IMR-90 (cell line): ENCODE data around the gene CCDC88C. TPM values are rescaled to one million over a fixed set of nuclear protein-coding genes. Genes with fewer than 3 reads are reported as not detected.

Experiments
- ATAC-seq: fragments of 200-7000 bp; cut with Tn5 transposase; 2 replicates; pipeline ENCODE4 v1.9.1; 2020; ENCODE audit warnings: low read depth, mild to moderate bottlenecking, moderate library complexity
- BruUV-seq: library from RNA; stranded (reverse); fragments of 400-500 nt; replicated peaks from 2 replicates; lab custom pipeline; 2021; lab: Mats Ljungman, UMichigan
- CTCF ChIA-PET: fragments of 300-600 bp; formaldehyde crosslinking; extraction: SDS; loops from one replicate; lab custom pipeline; 2021; ENCODE audit warnings: antibody characterized with exemption; lab: Yijun Ruan, JAX
- POLR2A ChIA-PET: fragments of 300-600 bp; sonication (Branson Sonifier 250); formaldehyde crosslinking; loops from one replicate; lab custom pipeline; 2022; ENCODE audit warnings: antibody characterized with exemption; ENCODE audit not compliant: unreplicated experiment; lab: Charles Lee
- DNase-seq: peaks from one replicate; pipeline ENCODE4 v3.0.0; 2013
- H2AFZ ChIP-seq: replicated peaks from 2 replicates; pipeline ENCODE3; 2013; ENCODE audit warnings: low read length, mild to moderate bottlenecking; ENCODE audit not compliant: poor library complexity
- H2AK5ac ChIP-seq: 2 replicates; pipeline ENCODE4 v1.6.1; 2013; ENCODE audit warnings: low read depth, low read length, inconsistent platforms
- H2AK9ac ChIP-seq: replicated peaks from 2 replicates; pipeline ENCODE3; 2013; ENCODE audit warnings: mild to moderate bottlenecking, low read depth, low read length, moderate library complexity; ENCODE audit not compliant: poor library complexity
- H2BK120ac ChIP-seq: 2 replicates; pipeline ENCODE4 v1.6.1; 2013; ENCODE audit warnings: low read depth, low read length, inconsistent platforms
- H2BK15ac ChIP-seq: 3 replicates; pipeline ENCODE4 v1.6.1; 2013; ENCODE audit warnings: low read depth, low read length, inconsistent platforms
- H2BK20ac ChIP-seq: 2 replicates; pipeline ENCODE4 v1.6.1; 2013; ENCODE audit warnings: low read depth, mild to moderate bottlenecking, inconsistent platforms, low read length, moderate library complexity
- H2BK5ac ChIP-seq: 2 replicates; pipeline ENCODE4 v1.6.1; 2013; ENCODE audit warnings: mild to moderate bottlenecking, low read depth, low read length, inconsistent platforms; ENCODE audit not compliant: poor library complexity, severe bottlenecking
- H3K14ac ChIP-seq: replicated peaks from 2 replicates; pipeline ENCODE4 v1.6.1; 2013; ENCODE audit warnings: low read depth, low read length, inconsistent platforms
- H3K18ac ChIP-seq: 2 replicates; pipeline ENCODE4 v1.6.1; 2013; ENCODE audit warnings: low read depth, low read length, control low read depth
- H3K23ac ChIP-seq: 2 replicates; pipeline ENCODE4 v1.6.1; 2013; ENCODE audit warnings: low read depth, low read length, inconsistent platforms
- H3K27ac ChIP-seq: 2 replicates; pipeline ENCODE4 v1.5.1; 2013; ENCODE audit warnings: mild to moderate bottlenecking, control low read depth, low read length; ENCODE audit not compliant: insufficient read depth
- H3K27me3 ChIP-seq: 2 replicates; pipeline ENCODE4 v1.6.1; 2013; ENCODE audit warnings: low read length; ENCODE audit not compliant: control insufficient read depth, insufficient read depth
- H3K36me3 ChIP-seq: 2 replicates; pipeline ENCODE4 v1.6.1; 2013; ENCODE audit warnings: low read length, mixed read lengths; ENCODE audit not compliant: control insufficient read depth, insufficient read depth
- H3K4ac ChIP-seq: 2 replicates; pipeline ENCODE4 v1.6.1; 2013; ENCODE audit warnings: low read depth, low read length, inconsistent platforms
- H3K4me1 ChIP-seq: 2 replicates; pipeline ENCODE4 v1.6.1; 2013; ENCODE audit warnings: low read length, mixed read lengths; ENCODE audit not compliant: control insufficient read depth, insufficient read depth
- H3K4me2 ChIP-seq: 2 replicates; pipeline ENCODE4 v1.6.1; 2013; ENCODE audit warnings: low read depth, mild to moderate bottlenecking, control low read depth, low read length, moderate library complexity
- H3K4me3 ChIP-seq: 2 replicates; pipeline ENCODE4 v1.5.1; 2013; ENCODE audit warnings: low read depth, mild to moderate bottlenecking, control low read depth, low read length, moderate library complexity; ENCODE audit not compliant: insufficient read depth
- H3K56ac ChIP-seq: 2 replicates; pipeline ENCODE4 v1.6.1; 2013; ENCODE audit warnings: low read length, inconsistent platforms; ENCODE audit not compliant: insufficient read depth; ENCODE audit errors: extremely low read depth
- H3K79me1 ChIP-seq, 2 experiments: 2 replicates each; pipeline ENCODE4 v1.6.1; 2013; ENCODE audit warnings: low read length in 2 of 2, inconsistent platforms in 1 of 2, low read depth in 1 of 2
- H3K9ac ChIP-seq: 2 replicates; pipeline ENCODE4 v1.6.1; 2013; ENCODE audit warnings: low read depth, low read length, control low read depth
- H3K9me1 ChIP-seq: 2 replicates; pipeline ENCODE4 v1.6.1; 2013; ENCODE audit warnings: low read length, inconsistent platforms; ENCODE audit not compliant: insufficient read depth
- H3K9me3 ChIP-seq: 2 replicates; pipeline ENCODE4 v1.6.1; 2013; ENCODE audit warnings: low read length; ENCODE audit not compliant: control insufficient read depth, insufficient read depth
- H4K20me1 ChIP-seq: 2 replicates; pipeline ENCODE4 v1.6.1; 2013; ENCODE audit warnings: low read length, inconsistent platforms; ENCODE audit not compliant: insufficient read depth
- H4K5ac ChIP-seq: 2 replicates; pipeline ENCODE4 v1.6.1; 2013; ENCODE audit warnings: mild to moderate bottlenecking, low read depth, low read length, control low read depth
- H4K8ac ChIP-seq, 2 experiments: 2 replicates each; pipeline ENCODE4 v1.6.1; 2013; ENCODE audit warnings: low read depth in 2 of 2, low read length in 2 of 2, control low read depth in 1 of 2, inconsistent platforms in 1 of 2
- H4K91ac ChIP-seq: 2 replicates; pipeline ENCODE4 v1.6.1; 2013; ENCODE audit warnings: low read depth, low read length, inconsistent platforms; ENCODE audit not compliant: insufficient read depth
- BHLHE40 ChIP-seq: fragments of 150-350 bp; IDR thresholded peaks from 2 replicates; pipeline ENCODE4 v1.6.1; 2016; ENCODE audit warnings: mild to moderate bottlenecking, low read depth, low read length
- CEBPB ChIP-seq: IDR thresholded peaks from 2 replicates; pipeline ENCODE4 v1.6.1; 2012; ENCODE audit warnings: low read depth, low read length, improper control_type of control experiment
- CHD1 ChIP-seq: IDR thresholded peaks from 2 replicates; pipeline ENCODE4 v1.6.1; 2012; ENCODE audit warnings: low read depth, low read length, improper control_type of control experiment
- FOS ChIP-seq: fragments of 150-350 bp; IDR thresholded peaks from 2 replicates; pipeline ENCODE4 v1.6.1; 2016; ENCODE audit warnings: low read depth, low read length
- MAFK ChIP-seq: IDR thresholded peaks from 2 replicates; pipeline ENCODE4 v1.6.1; 2012; ENCODE audit warnings: low read depth, low read length, improper control_type of control experiment
- MAZ ChIP-seq: IDR thresholded peaks from 2 replicates; pipeline ENCODE4 v1.6.1; 2012; ENCODE audit warnings: low read depth, mild to moderate bottlenecking, low read length, improper control_type of control experiment, moderate library complexity, borderline replicate concordance
- MXI1 ChIP-seq: IDR thresholded peaks from 2 replicates; pipeline ENCODE4 v1.6.1; 2012; ENCODE audit warnings: low read depth, mild to moderate bottlenecking, low read length, moderate library complexity, borderline replicate concordance
- POLR2A ChIP-seq: IDR thresholded peaks from 2 replicates; pipeline ENCODE4 v1.6.1; 2012; ENCODE audit warnings: mild to moderate bottlenecking, low read depth, low read length
- RCOR1 ChIP-seq: IDR thresholded peaks from 2 replicates; pipeline ENCODE4 v1.6.1; 2012; ENCODE audit warnings: mild to moderate bottlenecking, low read length, improper control_type of control experiment; ENCODE audit not compliant: insufficient replicate concordance
- RFX5 ChIP-seq: IDR thresholded peaks from 2 replicates; pipeline ENCODE4 v1.8.0; 2012; ENCODE audit warnings: low read depth, mild to moderate bottlenecking, low read length, moderate library complexity
- SMC3 ChIP-seq: fragments of 150-350 bp; IDR thresholded peaks from 2 replicates; pipeline ENCODE4 v1.6.1; 2016; ENCODE audit warnings: low read depth, mild to moderate bottlenecking, antibody characterized with exemption, low read length, moderate library complexity
- WGBS, 2 experiments: methylation state at CpG; one replicate each; pipeline versions ENCODE4 v1.1.5 to v1.1.7; 2013; ENCODE audit warnings: missing lambda C conversion rate in 2 of 2; ENCODE audit not compliant: insufficient read length in 1 of 2; ENCODE audit errors: extremely low coverage in 2 of 2; 5-methylcytosine and 5-hydroxymethylcytosine counted together
- dilution Hi-C: fragments of 300-500 bp; cut with HindIII; formaldehyde crosslinking; loops from one replicate; pipeline ENCODE4 v1.14.3; 2018; ENCODE audit warnings: low sequenced_read_pairs; ENCODE audit not compliant: unreplicated experiment
- in situ Hi-C: fragments of 300-500 bp; cut with MboI; formaldehyde crosslinking; loops from 3 replicates; pipeline ENCODE4 v1.14.3; 2019; ENCODE audit warnings: low sequenced_read_pairs, inconsistent platforms, mixed read lengths
- intact Hi-C: fragments of 100-400 bp; cut with micrococcal nuclease; formaldehyde crosslinking; loops from 2 replicates; pipeline ENCODE4 v1.10.0; 2022
- polyA plus RNA-seq, 3 experiments: library from polyadenylated mRNA; depleted of rRNA; stranded (reverse); fragments of >200 nt; gene quantifications; 2 replicates each; pipeline ENCODE4 v1.2.3, GENCODE V29; 2012; ENCODE audit warnings: low replicate concordance in 1 of 3
- total RNA-seq: library from RNA; depleted of rRNA; stranded (reverse); fragments of >200 nt; gene quantifications from 2 replicates; pipeline ENCODE4 v1.2.3, GENCODE V29; 2012
- TF ChIP-seq, protein P1 (sequence below): fragments of 150-350 bp; IDR thresholded peaks from 2 replicates; pipeline ENCODE4 v1.6.1; 2017; ENCODE audit warnings: mild to moderate bottlenecking, antibody characterized with exemption, low read length, low read depth
- TF ChIP-seq, protein P2 (sequence below): fragments of 150-350 bp; IDR thresholded peaks from 2 replicates; pipeline ENCODE4 v1.6.1; 2016; ENCODE audit warnings: low read depth, mild to moderate bottlenecking, low read length, moderate library complexity, borderline replicate concordance
- TF ChIP-seq, protein P3 (sequence below): conservative IDR thresholded peaks from 2 replicates; pipeline ENCODE4 v1.5.1; 2012; ENCODE audit warnings: mild to moderate bottlenecking, low read depth, low read length, improper control_type of control experiment

CCDC88C gene
- total and polyA plus RNA-seq, 2 of the 4 experiments (the other 2 are of a cell fraction), result 0.17 to 0.18 TPM

DNA sequence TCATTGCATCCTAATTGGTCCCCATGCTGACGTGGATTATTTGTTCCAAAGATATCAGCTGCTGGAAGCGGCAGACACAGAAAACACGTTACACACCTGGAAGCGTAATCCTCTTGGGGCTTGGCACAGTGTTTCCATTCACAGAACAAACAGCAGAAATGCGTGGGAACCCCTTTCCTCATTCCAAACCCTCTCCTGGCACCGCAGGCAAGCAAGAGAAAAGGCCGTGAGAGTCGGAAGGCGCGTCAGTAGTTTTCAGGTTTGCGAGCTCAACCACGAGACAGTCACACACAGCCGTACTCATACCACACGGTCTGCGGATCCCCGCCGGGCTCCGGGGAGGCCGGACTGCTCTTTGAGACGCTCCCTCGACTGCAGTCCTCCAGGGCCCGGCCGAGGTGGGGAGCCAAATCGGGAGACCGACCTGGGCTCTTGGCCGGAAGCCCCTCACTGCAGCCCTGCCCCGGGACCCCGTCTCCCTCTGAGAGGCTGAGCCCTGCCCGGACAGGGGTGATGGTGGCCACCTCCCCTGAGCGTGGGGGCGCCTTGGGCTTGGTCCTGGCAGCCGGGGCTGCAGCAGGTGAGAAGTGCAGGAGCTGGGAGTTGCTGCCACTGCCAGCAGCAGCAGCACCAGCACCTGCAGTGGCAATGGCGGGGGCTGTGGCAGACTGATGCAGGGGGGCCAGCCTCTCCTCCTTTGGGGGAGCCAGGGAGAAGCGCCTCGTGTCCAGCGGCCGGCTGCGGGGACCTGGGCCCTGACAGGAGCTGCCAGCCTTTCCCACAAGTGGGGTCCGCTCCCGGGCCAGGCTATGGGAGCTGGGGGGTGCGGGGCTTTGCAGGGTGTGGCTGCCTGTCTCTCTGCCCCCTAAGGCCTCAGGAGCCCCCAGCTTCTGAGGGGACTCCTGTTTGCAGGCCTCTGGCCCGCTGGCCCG is 145.0 kb downstream of the CCDC88C start:
- CTCF ChIA-PET, result no interaction called here
- WGBS, 2 experiments, result 86% methylated on average over 17 of the region's 43 CpGs; no CpG with 5 or more reads in 1 of the 2 experiments
- no peak overlapping the region for H3K9ac ChIP-seq
- H3K79me1 ChIP-seq, result no peaks in the 10 kb centered on the region
- no peak for DNase-seq
- no peak overlapping the region for H2BK15ac ChIP-seq
- no peak overlapping the region for H3K4ac ChIP-seq
- no peak overlapping the region for H2BK20ac ChIP-seq
- no peak overlapping the region for H2BK120ac ChIP-seq
- H3K4me1 ChIP-seq, result no peaks in the 10 kb centered on the region
- no peak overlapping the region for H3K4me2 ChIP-seq
- no peak overlapping the region for H3K14ac ChIP-seq
- no peak overlapping the region for H2AK5ac ChIP-seq
- no peaks in the 10 kb centered on the region for H4K20me1 ChIP-seq
- no peak overlapping the region for H3K56ac ChIP-seq
- no peak overlapping the region for H4K91ac ChIP-seq
- no peak overlapping the region for H4K8ac ChIP-seq
- H3K27ac ChIP-seq, result no peak overlapping the region
- dilution Hi-C loops, result no loop called here
- no peak overlapping the region for H3K23ac ChIP-seq
- POLR2A ChIA-PET, result no interaction called here
- H3K9me1 ChIP-seq, result no peaks in the 10 kb centered on the region
- H2BK5ac ChIP-seq, result no peak overlapping the region
- H2AK9ac ChIP-seq, result no peak overlapping the region
- H3K18ac ChIP-seq, result no peak overlapping the region
- in situ Hi-C loops, result no loop called here
- TF ChIP-seq MXI1 (no peak), RCOR1 (no peak), MAFK (no peak), RFX5 (no peak), BHLHE40 (no peak), MAZ (no peak), CHD1 (no peak), POLR2A (no peak), CEBPB (no peak), FOS (no peak), SMC3 (no peak)
- TF ChIP-seq, protein P1, sequence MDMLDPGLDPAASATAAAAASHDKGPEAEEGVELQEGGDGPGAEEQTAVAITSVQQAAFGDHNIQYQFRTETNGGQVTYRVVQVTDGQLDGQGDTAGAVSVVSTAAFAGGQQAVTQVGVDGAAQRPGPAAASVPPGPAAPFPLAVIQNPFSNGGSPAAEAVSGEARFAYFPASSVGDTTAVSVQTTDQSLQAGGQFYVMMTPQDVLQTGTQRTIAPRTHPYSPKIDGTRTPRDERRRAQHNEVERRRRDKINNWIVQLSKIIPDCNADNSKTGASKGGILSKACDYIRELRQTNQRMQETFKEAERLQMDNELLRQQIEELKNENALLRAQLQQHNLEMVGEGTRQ, result no peak
- TF ChIP-seq, protein P2, sequence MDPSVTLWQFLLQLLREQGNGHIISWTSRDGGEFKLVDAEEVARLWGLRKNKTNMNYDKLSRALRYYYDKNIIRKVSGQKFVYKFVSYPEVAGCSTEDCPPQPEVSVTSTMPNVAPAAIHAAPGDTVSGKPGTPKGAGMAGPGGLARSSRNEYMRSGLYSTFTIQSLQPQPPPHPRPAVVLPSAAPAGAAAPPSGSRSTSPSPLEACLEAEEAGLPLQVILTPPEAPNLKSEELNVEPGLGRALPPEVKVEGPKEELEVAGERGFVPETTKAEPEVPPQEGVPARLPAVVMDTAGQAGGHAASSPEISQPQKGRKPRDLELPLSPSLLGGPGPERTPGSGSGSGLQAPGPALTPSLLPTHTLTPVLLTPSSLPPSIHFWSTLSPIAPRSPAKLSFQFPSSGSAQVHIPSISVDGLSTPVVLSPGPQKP, result no peak
- TF ChIP-seq, protein P3, sequence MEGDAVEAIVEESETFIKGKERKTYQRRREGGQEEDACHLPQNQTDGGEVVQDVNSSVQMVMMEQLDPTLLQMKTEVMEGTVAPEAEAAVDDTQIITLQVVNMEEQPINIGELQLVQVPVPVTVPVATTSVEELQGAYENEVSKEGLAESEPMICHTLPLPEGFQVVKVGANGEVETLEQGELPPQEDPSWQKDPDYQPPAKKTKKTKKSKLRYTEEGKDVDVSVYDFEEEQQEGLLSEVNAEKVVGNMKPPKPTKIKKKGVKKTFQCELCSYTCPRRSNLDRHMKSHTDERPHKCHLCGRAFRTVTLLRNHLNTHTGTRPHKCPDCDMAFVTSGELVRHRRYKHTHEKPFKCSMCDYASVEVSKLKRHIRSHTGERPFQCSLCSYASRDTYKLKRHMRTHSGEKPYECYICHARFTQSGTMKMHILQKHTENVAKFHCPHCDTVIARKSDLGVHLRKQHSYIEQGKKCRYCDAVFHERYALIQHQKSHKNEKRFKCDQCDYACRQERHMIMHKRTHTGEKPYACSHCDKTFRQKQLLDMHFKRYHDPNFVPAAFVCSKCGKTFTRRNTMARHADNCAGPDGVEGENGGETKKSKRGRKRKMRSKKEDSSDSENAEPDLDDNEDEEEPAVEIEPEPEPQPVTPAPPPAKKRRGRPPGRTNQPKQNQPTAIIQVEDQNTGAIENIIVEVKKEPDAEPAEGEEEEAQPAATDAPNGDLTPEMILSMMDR, result no peak
- no TSS peak for BruUV-seq
- no peak overlapping the region for H2AFZ ChIP-seq
- H3K9me3 ChIP-seq, result no peaks in the 10 kb centered on the region
- peaks cover 20% of the 10 kb centered on the region for H3K27me3 ChIP-seq
- no peak for ATAC-seq
- no peak overlapping the region for H4K5ac ChIP-seq
- H3K4me3 ChIP-seq, result no peak overlapping the region
- intact Hi-C loops, result no loop called here
- no peaks in the 10 kb centered on the region for H3K36me3 ChIP-seq
